ENCODE data around the gene BSPH1.

- no peak for TF ChIP-seq CTCF (conservative IDR thresholded peaks at IDR 0.05; ENCODE audit: low read length)
- TF ChIP-seq EZH2phosphoT487 (IDR thresholded peaks at IDR 0.05; ENCODE audit: borderline replicate concordance, low read depth, low read length): no peak
Measured at GRCh38 chr19:47991191-47991808, 670 bp downstream of the BSPH1 start.
